Choroid plexus epithelial cell (primary cell): Measurements from ENCODE around the gene DAAM2.
A peak's percentile ranks its signal among the peaks of the same experiment; 100 is the strongest.

ENCODE experiments used
- DNase-seq: peaks from one replicate; pipeline ENCODE4 v3.0.0-alpha.2; 2010; ENCODE audit warnings: low read depth
- H3K4me3 ChIP-seq: 2 replicates; pipeline ENCODE4 v1.5.1; 2011; ENCODE audit warnings: low read depth, mild to moderate bottlenecking, control low read depth, low read length, moderate library complexity
- TF ChIP-seq, protein P1 (sequence below): conservative IDR thresholded peaks from 2 replicates; pipeline ENCODE4 v1.5.1; 2011; ENCODE audit warnings: low read depth, mild to moderate bottlenecking, control low read depth, inconsistent platforms, low read length, moderate library complexity

Gene DAAM2

DNA sequence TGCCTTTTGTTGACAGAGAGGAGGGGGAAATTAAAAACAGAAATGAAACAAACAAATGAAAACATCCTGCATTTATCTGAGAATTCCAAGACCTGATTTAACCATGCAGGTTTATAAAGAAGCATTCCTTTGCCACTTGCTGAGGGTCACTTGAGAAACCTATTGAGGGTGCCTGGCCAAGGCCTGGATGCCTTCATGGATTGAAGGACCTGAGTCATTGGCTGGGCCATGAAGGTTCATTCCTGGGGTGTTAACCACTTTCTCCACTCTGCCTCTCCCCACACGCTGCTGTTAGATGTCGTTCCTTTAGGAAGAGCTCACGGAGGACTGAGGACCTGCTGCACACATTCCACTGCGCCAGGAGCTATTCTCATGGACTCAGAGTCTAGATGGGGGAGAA, 49.7 kb downstream of the DAAM2 start:
- DNase-seq: no peak
- TF ChIP-seq, protein P1, sequence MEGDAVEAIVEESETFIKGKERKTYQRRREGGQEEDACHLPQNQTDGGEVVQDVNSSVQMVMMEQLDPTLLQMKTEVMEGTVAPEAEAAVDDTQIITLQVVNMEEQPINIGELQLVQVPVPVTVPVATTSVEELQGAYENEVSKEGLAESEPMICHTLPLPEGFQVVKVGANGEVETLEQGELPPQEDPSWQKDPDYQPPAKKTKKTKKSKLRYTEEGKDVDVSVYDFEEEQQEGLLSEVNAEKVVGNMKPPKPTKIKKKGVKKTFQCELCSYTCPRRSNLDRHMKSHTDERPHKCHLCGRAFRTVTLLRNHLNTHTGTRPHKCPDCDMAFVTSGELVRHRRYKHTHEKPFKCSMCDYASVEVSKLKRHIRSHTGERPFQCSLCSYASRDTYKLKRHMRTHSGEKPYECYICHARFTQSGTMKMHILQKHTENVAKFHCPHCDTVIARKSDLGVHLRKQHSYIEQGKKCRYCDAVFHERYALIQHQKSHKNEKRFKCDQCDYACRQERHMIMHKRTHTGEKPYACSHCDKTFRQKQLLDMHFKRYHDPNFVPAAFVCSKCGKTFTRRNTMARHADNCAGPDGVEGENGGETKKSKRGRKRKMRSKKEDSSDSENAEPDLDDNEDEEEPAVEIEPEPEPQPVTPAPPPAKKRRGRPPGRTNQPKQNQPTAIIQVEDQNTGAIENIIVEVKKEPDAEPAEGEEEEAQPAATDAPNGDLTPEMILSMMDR: no peak
- H3K4me3 ChIP-seq: no peak overlapping the region

DNA sequence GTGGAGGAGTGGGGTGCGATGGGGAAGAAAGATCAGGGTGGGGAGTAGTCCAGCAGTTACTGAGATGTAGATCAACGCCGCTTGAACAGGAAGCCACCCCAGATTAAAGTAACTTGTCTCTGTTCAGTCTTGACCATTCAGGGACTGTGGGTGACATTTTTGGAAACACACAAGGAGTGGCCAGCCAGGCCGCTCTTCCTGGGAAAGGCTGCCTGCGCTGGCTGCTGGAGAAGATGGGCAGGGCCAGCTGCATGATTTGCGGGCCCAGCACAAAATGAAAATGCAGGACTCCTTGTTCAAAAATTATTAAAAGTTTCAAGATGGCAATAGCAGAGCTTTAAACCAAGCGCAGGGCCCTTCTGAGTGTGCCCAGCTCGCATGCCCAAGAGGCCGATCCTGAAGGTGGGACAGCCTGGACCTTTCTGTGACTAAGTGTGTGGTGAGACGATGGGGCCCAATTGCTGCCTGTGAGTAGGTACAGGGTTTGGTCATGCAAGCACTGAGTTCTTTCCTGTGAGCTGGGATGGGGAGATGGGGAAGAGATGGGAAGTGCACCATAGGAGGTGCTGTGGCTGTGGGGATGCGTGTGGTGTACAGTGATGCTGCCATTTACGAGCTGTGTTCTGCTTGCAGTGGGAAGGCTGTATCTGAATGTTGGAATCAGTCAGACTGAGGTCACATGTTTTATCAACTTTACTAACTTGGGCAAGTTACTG, 51.3 kb downstream of the DAAM2 start:
- no peak overlapping the region for H3K4me3 ChIP-seq
- DNase-seq: no peak
- TF ChIP-seq, protein P1: peak; percentile 9

GRCh38 chr6:39844866-39845265, 52.7 kb downstream of the DAAM2 start:
- DNase-seq: no peak
- TF ChIP-seq, protein P1: no peak
- no peak overlapping the region for H3K4me3 ChIP-seq

- DNase-seq: peak; percentile 30
- TF ChIP-seq, protein P1: no peak
- no peak overlapping the region for H3K4me3 ChIP-seq
Observed at GRCh38 chr6:39847221-39847620, 55.0 kb downstream of the DAAM2 start.

DNA sequence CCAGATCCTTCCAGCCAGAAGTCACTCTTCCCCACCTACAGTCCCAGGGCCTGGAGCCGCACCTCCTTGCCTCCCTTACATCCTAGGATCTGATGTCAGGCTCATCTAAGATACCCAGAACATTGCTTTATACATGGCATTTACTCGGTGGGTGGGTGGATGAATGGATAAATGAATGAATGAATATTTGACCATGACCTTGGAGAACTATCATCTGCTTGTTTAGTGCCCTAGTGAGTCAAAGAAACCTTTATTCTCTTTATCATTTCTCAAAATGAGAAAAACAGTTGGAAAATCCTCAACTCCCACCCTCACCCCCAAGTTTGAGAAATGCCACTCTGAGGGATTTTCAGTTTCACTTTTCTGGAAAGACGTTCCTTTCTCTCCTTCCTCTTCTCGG, 56.0 kb downstream of the DAAM2 start:
- no peak for DNase-seq
- no peak overlapping the region for H3K4me3 ChIP-seq
- TF ChIP-seq, protein P1: no peak

GRCh38 chr6:39849228-39849627, 57.1 kb downstream of the DAAM2 start:
- H3K4me3 ChIP-seq: no peak overlapping the region
- TF ChIP-seq, protein P1: no peak
- no peak for DNase-seq

- TF ChIP-seq, protein P1: no peak
- no peak overlapping the region for H3K4me3 ChIP-seq
- peak; percentile 23 for DNase-seq
Observed at GRCh38 chr6:39849764-39850163, 57.6 kb downstream of the DAAM2 start.
